HS-27A (cell line): Measurements from ENCODE around the gene SH3BP4.

Experiments used
- DNase-seq: peaks from one replicate; pipeline ENCODE4 v3.0.0-alpha.2; 2012; ENCODE audit warnings: low read depth, missing footprints

SH3BP4 gene, protein sequence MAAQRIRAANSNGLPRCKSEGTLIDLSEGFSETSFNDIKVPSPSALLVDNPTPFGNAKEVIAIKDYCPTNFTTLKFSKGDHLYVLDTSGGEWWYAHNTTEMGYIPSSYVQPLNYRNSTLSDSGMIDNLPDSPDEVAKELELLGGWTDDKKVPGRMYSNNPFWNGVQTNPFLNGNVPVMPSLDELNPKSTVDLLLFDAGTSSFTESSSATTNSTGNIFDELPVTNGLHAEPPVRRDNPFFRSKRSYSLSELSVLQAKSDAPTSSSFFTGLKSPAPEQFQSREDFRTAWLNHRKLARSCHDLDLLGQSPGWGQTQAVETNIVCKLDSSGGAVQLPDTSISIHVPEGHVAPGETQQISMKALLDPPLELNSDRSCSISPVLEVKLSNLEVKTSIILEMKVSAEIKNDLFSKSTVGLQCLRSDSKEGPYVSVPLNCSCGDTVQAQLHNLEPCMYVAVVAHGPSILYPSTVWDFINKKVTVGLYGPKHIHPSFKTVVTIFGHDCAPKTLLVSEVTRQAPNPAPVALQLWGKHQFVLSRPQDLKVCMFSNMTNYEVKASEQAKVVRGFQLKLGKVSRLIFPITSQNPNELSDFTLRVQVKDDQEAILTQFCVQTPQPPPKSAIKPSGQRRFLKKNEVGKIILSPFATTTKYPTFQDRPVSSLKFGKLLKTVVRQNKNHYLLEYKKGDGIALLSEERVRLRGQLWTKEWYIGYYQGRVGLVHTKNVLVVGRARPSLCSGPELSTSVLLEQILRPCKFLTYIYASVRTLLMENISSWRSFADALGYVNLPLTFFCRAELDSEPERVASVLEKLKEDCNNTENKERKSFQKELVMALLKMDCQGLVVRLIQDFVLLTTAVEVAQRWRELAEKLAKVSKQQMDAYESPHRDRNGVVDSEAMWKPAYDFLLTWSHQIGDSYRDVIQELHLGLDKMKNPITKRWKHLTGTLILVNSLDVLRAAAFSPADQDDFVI

GRCh38 chr2:234951664-234952269 is at the start of gene SH3BP4:
SH3BP4 (plus strand) TSS chr2:234952017; CDS start chr2:235035003, 82,986 bp downstream.
- no peak for DNase-seq

- DNase-seq: no peak
Observed at GRCh38 chr2:234904785-234905184, 47.0 kb upstream of the SH3BP4 start.

GRCh38 chr2:234905547-234906265 is 46.1 kb upstream of the SH3BP4 start:
- DNase-seq: no peak

DNA sequence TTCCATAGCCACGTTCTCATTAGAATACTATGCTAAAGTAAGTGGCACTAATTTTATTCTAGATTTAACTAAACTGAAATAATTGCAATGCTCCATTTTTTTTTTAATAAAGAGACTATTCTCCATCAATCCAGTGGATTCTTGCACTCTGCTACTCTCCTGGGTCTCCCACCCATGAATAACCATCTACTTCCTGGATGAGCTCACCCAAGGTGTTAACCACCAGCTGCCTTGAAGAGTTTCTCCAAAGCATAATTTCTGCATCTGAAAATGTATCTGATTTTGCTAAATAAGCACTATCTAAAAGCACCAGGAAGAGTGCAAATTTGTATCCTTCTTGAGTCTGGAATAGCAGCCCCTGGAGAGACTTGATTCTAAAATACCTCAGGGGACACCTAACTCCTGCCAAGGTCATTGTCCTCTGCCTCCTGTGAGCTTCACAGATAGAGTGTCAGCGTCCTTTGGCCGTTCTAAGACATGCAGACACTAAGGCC is 41.6 kb upstream of the SH3BP4 start:
- no peak for DNase-seq

DNA sequence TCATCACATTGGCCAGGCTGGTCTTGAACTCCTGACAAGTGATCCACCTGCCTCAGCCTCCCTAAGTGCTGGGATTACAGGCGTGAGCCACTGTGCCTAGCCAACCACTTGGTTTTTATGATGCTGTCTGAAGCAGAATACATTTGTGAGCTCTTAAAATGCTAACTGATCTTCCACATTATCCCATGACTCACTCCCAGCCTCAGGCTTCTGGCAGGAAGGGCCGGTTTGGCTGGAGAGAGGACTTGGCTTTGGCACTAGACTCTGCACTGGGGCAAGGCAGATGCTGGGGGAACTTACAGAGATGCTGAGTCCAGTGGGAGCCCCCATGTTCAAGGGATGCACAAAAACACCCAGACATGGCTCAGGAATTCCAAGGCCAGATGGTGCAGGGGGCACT is 40.5 kb upstream of the SH3BP4 start:
- DNase-seq: no peak

DNA sequence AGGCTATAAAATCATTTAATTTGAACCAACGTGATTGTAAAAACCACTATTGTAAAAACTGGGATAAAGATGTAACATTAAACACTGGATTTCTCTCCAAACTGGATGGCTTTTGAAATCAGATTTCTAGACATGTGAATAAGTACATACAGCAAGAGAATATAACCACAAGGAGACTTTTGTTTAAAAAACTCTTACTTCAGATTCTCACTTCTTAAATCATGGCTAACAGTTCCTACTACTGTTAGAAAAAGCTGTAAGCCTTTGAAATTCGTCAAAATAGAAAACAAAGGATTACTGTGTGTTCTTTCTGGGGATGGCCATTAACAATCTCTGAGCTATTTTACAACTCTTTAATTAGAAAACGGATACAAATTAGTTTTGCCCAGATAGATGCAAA is 39.4 kb upstream of the SH3BP4 start:
- DNase-seq: no peak

GRCh38 chr2:234913208-234913626 is 38.6 kb upstream of the SH3BP4 start:
- no peak for DNase-seq

DNA sequence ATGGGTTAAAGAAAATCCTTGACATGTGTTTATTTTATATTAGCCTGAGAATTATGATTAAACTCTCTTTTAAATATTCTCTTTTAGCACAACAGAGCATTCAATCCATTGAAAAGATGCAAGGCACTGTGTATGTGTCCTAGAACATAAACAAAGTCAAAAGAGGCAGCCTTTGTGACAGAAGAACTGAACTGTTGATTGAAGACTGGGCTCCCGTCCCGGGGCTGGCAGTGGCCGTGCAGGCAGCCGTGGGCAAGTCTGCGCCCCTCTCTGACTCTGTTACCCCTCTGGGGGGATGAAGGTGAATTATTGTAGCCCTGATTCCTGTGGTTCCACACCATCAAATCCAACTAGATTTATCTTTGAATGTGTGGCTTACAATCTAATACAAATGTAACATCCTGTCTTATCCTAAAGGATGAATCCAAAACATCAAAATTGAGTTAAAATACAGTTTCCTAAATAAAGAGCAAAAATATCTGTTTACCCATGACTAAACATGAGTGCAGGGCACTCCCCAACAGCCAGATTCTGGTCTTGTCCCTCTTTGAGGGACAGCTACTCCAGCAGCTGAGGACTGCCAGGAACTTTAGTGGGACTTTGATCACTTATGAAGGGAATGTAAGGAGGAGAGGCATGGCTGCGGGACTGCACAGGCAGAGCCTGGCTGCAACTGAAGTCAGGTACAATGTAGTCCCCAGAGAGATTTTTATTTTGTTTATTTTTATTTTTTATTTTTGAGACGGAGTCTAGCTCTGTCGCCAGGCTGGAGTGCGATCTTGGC is 37.3 kb upstream of the SH3BP4 start:
- DNase-seq: no peak

- DNase-seq: no peak
Observed at GRCh38 chr2:234916674-234917073, 35.1 kb upstream of the SH3BP4 start.

GRCh38 chr2:234917211-234917975 is 34.4 kb upstream of the SH3BP4 start:
- no peak for DNase-seq

DNA sequence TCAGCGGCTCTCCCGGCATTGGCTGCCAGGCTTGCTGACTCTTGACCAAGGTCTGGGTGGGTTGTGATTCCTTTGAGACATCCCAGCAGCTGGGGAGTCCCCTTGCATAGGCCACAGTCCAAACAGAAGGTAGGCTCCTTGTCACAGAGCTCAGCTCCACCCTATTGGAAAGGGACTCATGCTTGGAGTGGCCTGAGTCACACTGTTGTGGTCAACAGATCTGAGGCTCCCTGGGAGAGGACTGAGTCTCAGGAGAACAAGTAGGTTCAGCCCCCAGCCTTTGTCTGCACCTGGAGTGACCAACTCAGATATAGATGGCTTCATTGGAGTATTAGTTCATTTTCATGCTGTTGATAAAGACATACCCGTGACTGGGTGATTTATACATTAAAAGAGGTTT is 32.1 kb upstream of the SH3BP4 start:
- no peak for DNase-seq

GRCh38 chr2:234920836-234921235 is 31.0 kb upstream of the SH3BP4 start:
- DNase-seq: no peak

DNA sequence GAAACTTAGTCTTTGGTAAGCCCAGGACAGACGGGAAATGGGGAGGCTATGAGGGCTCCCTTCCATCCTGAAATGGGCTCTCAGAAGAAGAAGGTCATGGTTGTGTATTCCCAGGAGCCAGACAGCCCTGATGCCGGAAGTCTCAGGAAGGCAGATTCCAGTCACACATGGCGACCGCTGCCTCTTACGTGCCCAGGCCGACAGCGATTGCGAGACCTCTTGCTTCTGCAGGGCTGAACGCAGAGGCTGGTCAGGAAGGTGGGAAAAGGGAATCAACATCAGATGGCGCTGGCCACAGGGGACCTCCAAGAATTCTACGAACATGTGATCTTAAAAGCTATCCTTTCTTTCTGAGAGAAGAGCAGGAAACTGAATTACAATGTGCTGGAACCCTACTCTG is 22.8 kb upstream of the SH3BP4 start:
- no peak for DNase-seq

GRCh38 chr2:234930397-234930796 is 21.4 kb upstream of the SH3BP4 start:
- DNase-seq: no peak

GRCh38 chr2:234931371-234931770 is 20.4 kb upstream of the SH3BP4 start:
- no peak for DNase-seq

- no peak for DNase-seq
Observed at GRCh38 chr2:234932591-234933168, 19.1 kb upstream of the SH3BP4 start.

DNA sequence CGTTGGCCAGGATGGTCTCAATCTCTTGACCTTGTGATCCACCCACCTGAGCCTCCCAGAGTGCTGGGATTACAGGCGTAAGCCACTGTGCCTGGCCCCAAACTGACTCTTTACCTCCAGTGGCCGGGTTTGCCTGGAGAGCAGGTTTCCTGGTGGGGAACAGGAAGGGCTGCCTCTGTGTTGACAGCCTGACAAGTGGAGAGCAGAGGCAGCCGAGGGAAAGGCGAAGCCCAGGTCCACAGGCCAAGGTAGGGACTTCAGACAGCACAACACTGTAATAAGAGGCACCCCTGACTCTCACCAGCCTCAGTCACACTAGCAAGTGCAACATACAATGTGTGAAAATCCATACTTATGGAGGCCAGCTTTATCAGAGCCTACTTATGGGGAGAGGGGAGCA is 16.5 kb upstream of the SH3BP4 start:
- DNase-seq: no peak

DNA sequence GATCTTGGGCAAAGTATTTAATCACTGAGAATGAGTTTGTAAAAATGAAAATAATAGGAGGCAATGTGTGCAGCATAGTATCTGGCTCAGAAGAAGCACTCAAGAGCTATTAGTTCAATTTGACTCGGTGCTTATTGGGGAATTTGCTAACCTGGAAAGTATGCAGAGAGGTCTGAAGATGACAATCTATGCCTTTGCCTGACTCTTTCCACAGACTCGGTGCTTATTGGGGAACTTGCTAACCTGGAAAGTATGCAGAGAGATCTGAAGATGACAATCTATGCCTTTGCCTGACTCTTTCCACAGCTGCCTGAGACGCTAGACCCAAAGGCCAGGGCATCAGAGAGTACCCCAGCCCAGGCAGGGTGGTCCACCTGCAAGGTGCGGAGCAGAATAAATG is 12.2 kb upstream of the SH3BP4 start:
- DNase-seq: no peak

DNA sequence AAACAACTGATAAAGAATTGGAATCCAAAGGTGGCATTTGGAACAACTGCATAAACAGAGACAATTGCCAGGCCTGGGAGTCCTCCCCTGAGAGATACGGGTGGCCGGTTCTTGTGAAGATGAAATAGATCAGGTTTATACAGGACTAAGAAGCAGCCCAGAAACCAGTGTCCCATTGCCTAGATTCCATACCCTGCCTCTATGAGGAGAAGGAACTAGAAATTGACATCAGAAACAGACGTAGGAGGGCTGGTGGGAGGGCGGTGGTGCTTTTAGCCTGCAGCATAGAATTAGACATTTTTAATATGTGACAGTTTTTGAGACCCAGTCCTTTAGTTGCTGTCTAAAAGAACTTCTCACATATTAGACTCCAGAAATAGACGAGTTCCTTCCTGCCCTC is 11.8 kb upstream of the SH3BP4 start:
- DNase-seq: no peak

DNA sequence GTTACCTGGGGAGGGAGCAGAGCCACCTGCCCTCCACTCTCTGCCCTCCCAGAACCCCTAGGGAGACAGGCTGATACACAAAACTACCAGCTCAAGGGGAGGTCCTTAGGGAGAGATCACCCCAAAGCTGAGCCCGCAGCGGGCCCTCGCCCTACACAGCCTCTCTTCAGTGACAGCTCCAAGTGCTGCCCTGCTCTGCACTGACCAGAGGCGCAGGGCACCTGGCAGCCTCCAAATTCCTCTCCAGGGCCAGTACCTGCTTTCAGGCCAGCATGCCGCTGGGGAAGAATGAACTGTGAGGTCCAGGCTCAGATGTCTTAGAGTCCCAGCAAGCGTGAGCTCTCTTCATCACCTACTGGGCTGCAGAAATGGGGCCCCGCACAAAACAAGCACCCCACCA is 11.3 kb upstream of the SH3BP4 start:
- no peak for DNase-seq
